HG02938 (cell line): ENCODE measurements around the gene LAMA1.

Experiments
- ATAC-seq: cut with Tn5 transposase; IDR thresholded peaks from one replicate; pipeline ENCODE4 v1.9.1; 2021; ENCODE audit warnings: mild to moderate bottlenecking, moderate library complexity; ENCODE audit not compliant: unreplicated experiment

The LAMA1 gene

DNA sequence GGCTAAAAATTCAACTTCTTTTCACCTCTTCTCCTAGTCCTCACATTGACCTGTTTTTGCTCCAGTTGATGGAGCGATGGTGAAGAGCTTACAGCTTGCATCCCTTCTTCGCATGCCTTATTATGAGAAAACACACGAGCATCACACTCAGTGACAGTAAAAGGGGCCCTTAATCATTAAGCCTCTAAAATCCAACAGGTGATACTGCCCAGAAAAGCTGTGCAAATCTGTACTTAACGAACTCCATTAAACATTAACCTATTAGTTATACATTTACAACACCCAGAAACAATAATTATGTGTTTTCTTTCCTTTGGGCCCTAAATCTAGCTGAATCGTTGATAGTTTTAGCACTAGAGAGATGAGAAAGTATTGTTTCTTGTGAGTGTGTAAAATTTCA lies 54.8 kb downstream of the LAMA1 start:
- no peak for ATAC-seq

DNA sequence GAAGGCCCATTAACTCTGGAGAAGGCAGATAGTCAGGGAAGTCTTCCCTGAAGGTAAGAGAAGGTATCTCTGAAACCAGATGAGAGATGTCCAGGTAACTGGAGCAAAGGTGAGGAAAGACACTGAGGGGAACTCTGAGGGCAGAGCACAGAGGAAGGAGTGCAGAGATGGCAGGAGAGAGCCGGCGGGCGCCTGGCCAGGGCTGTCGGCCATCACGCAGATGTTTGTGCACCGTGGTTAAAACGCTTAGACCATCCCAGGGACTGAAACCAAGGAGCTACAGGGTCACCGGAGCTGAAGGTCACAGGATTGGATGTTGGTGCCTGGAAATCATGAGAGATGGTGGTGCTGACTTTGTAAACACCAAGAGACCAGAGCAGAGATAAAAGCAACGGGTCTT lies 55.4 kb downstream of the LAMA1 start:
- ATAC-seq = no peak

DNA sequence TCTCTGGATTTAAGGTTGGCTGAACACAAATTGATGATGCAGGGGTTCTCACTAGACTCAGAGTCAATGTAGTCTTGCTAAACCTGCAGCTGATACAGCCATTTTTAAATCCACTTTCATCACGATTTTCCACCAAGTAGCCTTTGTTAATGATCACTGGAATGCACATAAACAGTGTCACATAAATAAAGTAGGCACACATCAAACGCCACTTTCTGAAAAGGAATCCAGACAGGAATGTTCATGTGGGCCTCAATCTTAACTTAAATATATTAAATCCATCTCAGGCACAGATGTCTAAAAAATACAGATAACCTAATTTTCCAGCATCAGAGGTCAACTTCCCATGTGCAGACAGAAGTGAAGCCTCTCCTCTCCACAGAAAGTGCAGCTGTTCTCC lies 58.3 kb downstream of the LAMA1 start:
- no peak for ATAC-seq

DNA sequence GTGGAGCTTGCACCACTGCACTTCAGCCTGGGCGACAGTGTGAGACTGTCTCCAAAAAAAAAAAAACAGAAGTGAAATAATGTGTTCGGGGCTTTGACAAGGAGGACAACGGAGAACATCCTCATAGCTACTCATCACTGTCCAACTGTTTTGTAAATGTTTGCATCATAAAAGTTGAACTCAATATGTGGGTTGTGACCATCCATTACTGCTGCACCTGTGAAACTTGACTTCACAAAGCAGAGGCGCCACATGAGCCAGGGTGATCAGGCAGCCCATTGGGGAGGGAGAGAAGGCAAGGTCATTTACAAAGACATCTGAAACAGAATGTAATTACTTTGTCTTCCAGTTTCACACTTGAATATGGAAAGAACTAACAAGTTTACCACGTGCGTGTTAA lies 61.6 kb downstream of the LAMA1 start:
- ATAC-seq = no peak

DNA sequence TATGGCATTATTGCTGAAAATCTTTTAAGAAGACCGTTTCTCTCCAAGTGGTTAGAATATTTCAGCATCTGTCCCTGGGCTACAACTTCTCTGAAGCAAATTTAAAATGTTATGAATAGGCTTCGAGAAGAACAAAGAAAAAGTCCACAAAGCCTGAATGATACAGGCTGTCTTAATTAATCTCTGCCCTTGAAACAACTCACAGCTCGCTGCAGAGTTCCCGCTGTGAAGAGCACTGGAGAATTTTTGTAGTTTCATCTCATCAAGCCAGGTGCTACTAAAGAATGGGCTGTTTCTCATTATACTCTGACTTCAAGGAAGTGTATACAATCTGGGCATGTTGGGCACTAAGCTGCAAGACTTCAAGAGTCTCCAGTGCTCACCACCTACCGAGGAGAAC lies 67.6 kb downstream of the LAMA1 start:
- no peak for ATAC-seq

DNA sequence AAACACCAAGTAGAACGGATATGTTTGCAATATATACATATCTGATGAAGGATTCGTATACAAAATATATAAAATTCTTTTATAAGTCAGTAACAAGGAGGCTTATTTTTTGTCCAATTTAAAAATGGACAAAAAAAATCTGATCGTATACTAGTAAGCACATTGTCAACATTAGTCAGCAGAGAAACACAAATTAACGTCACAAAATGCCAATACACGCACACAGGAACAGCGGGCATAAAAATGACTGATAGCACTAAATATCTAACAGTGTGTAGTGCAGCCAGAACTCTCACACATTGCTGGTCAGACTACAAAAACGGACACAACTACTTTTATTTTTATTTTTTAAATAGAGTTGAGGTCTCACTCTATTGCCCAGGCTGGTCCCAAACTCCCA lies 69.5 kb downstream of the LAMA1 start:
- no peak for ATAC-seq

DNA sequence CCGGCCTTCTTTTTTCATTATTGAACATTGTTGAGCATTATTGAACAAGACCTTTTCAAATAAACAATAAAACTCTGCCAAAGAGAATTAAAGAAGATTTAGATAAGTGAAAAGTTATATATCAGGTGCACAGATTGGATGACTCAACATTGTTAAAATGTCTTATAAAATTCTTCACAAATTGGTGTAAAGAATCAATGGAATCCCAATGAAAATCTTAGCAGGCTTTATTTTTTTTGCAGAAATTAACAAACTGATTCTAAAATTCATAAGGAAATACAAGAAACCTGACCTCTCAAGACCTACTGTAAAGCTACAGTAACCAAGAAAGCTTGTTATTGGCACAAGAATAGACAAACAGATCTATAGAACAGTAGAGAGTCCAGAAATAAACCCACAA lies 70.3 kb downstream of the LAMA1 start:
- ATAC-seq = no peak

DNA sequence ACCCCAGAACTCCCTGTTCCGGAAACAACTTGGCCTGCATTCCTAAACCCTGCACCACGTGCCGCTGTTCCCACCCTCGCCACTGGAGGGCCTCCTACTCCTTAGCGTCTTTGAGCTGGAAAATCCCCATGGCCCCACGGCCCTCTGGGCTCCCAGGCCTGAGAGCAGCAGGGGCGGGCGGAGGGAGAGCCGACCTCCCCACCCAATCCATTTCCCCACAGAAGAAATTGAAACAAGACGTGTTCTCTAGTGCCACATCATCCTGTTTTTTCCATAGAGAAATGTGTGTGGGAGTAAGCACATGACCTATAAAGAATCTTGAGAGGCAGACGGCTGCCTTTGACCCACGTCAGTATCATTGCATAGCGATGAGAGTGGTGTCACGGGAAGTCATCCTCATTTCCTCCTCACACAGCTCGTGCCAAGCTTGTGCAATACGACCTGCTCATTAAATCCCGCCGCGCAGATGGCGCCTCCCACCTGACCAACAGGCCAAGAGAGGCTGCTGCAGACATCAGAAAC lies 79.2 kb downstream of the LAMA1 start:
- no peak for ATAC-seq

DNA sequence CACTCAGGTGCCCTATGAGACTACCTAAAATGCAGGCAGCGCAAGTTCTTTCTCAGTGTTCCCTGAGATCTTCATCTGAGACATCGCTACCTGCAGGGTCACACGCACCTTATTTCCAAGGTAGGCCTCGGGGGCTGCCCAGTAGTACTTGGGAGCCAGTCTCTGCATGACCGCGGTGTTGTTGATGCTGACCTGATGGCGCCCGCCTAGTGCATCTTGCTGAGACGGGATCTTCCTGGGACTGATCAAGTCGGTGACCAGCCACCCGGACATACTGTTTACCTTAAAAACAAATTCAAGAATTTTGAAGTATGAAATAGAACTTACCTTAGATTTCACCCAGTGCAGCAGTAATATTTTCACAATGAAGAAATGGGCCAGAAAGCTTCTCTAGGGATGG lies 80.1 kb downstream of the LAMA1 start:
- ATAC-seq = no peak

DNA sequence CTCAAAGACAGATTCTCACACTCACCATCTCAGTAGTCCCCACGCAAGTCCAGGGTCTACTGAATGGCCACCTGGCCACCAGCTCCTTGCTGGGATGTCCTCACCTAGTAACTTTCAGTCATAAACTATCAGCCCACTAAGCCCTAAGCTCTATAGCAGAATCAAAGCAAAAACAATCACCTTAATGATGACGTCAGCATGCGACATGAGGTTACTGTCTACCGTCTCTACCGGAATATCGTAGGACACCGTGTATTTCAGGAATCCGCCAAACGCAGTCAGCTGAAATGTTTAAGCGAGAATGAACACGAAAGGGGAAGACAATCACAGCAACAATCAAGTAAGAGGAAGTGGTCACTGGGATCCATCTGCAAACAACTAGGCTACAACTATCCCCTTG lies 81.8 kb downstream of the LAMA1 start:
- no peak for ATAC-seq

DNA sequence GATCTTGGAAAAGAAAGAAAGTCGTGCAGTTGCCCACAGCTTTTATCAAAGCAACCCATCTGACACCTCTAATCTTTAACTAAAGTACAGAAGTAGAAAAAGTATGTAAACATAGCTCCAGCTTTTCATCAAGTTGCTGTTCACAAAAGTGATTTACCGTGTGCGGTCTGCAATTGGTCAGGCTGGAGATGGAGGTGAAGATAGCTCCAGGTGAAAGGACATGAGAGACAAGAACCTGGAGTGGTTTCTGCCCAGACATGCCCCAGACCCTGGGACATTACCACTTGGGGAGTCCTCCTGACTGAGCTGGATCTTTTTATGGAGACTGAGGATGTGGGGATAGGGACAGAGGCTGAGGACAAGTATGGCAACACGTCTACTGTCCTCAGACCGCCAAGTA lies 82.7 kb downstream of the LAMA1 start:
- ATAC-seq = no peak

DNA sequence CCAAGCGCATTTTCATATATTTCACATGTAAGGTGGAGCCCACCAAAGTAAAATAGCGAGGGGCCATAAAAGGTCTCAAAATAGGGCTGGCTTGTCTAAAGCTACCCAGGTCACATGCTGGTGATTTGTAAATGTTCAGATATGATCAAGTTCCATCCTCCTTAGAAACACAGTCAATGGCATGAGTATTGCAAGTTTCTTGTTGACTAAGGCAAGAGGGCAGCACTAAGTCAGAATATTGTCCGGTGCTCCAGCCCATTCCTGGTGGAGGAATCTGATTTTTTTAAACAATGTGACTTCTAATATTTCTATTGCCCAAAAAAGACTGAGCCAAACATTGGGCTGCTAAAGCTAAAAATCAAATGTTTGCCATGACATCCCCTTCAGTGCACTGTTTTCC lies 85.1 kb downstream of the LAMA1 start:
- no peak for ATAC-seq

DNA sequence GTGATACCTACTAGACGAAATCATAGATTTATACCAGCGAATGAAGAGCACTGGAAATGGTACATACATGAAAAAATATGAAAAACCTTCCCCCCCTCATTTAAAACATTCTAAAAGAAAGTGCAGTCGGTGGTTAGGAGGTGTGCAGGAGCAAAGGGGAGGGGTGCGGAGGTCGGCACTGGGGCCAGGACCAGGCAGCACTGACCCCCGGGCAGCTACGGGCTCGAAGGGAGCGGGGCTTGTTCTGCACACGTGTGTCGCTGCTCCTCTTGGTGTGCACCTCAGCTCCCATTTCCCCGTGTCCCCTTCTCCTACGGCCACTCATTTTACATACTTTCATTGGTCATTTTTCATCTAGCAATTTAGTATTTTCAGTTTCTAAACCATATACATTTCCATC lies 89.0 kb downstream of the LAMA1 start:
- ATAC-seq = no peak

DNA sequence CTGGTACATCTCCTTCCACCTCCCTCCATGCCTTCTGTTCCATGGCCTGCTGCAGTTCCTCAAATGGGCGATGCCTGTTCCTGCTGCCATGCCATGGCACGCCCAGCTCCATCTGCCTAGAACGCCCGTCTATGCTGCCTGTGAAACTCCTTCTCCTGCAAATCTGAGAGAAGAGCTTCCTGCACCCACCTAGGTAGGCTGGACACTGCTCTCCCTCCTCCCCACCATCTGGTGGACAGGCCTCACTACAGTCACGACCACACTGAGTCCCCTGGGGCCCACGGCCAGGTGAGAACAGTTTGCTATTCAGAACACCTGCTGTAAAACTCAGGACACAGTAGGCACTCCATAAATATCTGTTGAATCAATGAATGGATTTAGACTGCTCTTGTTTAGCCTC lies 92.4 kb downstream of the LAMA1 start:
- no peak for ATAC-seq

DNA sequence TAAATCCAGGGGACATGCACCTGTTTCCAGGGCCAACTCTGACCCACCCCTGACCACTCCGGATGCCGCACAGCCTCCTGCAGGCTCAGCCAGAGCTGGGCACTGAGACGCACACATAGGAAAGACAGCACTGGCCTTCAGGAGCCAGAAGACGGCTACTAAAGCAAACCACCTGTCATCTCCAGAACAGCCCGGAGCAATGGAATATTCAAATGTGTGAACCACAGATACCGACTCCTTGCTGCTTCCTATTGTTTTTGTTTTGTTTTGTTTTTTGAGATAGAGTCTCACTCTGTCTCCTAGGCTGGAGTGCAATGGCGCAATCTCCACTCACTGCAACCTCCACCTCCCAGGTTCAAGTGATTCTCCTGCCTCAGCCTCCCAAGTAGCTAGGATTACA lies 94.0 kb downstream of the LAMA1 start:
- no peak for ATAC-seq

DNA sequence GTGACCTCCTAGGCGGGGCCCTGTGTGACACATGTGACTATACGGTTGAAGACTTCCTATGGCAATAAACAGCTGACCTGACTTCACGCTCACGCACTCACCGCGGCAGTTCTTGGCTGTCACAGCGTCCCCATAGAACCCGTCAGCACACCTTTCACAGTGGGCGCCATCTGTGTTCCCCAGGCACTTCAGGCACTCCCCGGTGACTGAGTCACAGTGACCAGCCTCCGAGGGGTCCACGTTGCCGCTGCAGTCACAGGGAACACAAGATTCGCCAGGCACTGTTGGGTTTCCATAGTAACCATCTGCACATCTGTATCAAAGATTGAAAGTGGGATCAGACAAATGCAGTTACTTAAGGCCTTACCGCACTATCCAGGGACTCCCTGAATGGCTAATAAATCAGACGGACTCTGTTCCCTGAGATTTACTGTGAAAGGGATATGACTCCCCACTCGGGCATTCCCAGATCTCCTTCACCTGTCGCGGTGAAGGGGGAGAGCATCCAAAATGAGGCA lies 94.5 kb downstream of the LAMA1 start:
- ATAC-seq = no peak

DNA sequence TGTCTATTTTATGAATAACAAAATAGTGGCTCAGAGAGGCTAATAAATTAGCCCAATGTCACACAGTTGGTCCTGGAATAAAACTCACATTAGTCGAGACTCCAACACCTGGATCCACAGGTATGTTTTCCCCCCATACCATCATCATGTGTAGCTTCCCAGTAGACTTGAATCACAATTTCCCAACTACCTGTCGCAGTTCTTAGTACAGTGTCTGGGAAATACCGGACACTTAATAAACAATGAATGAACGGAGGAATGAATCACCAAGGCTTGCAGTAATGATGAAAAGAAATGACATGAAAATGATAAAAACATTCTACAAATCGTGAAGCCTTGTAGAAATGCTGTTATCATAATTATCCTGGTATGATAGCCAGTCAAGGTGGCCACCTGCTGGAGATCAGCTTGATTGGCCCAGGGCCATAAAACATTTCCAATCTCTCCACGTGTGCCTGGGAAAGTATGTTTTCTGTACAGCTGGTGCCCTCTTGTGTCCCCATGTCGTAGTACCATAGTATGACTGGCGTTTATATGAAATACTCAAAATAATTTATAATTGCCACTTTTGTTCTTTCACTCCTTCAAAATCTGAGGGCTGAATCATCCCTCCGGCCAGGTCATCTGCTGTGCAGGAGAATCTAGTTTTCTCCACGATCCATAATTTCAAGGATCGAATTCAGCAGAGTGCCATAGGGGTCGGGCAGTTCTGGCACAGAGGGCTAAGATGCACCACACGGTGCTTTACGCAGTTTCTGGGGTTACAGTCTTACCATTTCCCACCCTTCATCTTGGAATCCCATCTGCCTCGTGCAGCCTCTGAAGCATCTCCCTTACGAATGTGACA lies 95.4 kb downstream of the LAMA1 start:
- ATAC-seq = no peak

DNA sequence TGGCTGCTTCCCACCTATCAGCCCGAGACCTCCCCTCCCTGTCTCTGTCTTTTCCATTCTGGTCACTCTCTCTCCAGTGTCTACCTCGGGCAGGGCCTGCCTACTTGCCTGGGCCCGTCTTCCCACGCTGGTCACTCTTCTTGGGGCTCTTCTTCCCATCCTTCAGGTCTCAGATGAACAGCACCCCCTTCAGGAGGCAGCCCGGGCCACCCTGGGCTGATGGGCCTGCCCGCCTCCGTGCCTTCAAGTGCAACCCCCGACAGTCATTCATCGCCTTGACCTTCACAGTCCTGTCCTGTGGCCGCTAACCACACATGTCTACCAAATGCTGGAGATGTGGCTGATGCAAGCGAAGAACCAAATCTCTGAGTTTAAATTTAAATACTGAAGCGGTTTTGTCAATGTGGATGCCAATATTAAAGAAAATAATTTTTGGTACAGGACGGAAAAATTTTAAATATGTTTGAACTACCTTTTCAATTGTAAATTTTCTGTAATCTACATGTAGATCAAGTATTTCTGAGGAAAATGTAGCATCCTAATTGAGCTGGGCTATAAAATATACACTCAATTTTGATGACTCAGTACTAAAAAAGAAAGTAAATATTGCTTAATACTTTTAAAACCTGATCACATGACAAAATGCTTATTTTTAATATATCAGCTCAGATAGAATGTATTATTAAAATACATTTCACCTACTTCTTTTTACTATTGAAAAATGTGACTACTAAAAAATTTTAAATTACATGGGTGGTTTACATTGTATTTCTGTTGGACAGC lies 96.4 kb downstream of the LAMA1 start:
- ATAC-seq = no peak

DNA sequence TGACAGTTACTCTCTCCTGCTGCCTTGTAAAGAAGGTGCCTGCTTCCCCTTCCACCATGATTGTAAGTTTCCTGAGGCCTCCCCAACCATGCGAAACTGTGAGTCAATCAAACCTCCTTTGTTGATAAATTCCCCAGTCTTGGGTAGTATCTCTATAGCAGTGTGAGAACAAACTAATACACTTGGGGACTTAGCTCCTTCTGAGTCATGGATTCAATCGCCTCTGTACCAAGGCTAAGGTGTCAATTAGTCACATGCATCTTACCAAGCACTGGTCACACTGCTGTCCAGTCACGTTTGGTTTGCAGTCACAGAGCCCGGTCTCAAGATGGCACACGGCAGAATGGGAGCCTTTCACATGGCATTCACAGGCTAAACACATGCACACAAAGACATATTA lies 100.6 kb downstream of the LAMA1 start:
- ATAC-seq = no peak

DNA sequence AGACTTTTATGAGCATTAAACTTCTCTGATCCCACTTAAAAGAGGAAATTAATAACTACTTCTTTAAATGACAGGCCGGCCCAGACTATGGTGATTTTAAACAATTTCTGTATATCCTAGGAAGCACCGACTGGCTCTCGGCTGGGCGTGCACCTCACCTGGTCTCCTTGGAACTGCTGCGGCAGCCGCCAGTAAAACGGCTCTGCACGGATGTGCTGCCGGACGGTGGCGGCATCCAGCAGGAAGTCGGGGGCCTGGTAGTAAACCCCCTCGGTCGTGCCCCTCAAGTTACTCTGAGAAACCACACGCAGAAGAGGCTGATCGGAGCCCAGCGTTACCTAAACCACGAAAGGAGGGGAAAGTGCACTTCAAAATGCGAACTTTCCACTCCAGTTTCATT lies 106.5 kb downstream of the LAMA1 start:
- ATAC-seq = no peak

DNA sequence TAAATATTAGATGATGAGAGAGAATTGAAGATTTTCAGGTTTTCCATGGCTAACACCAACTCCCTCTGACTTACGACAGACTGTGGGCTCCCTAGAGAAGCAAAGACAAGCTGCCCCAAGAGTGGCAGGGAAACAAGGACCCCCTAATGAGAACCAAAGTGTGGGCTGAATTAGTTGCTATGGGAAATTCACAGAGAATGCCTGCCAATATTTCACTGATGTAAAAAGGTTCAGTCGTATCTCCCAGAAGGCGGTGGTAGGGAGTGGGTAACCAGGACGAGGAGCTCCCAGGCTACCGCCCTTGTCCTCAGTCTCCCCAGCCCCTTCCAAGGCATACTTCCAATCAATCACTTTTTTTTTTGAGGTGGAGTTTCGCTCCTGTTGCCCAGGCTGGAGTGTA lies 113.6 kb downstream of the LAMA1 start:
- no peak for ATAC-seq

DNA sequence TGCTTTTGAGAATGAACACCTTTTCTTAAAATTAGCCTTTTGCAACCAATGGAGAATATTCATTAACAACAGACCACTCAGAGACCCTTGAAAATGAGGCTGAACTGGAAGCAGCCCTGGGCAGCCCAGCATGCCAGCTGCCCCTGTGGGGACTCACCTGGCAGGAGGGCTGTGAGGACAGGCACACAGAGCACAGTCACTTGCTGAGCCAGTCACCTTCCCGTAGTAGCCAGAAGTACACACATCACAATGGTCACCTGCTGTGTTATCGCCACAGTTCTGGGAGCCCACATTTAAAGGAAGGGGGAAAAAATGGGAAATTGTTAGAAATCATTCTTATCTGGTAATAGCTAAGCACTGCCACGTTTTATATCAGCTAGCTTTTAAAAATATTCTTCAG lies 115.5 kb downstream of the LAMA1 start:
- ATAC-seq = no peak
